Upper lobe of left lung (tissue), 4 donors: ENCODE data around the gene HMX3.

ENCODE experiments used
- EP300 ChIP-seq, 4 donors: sonication (generic); formaldehyde crosslinking; IDR thresholded peaks; one replicate each; pipeline ENCODE4 v1.5.1; 2017; ENCODE audit warnings: antibody characterized with exemption in 4 of 4, control low read depth in 2 of 4
- POLR2A ChIP-seq, 4 donors: fragments of 450-650 bp; IDR thresholded peaks; one replicate each; pipeline ENCODE4 v1.5.1; 2016 to 2017; ENCODE audit warnings: antibody characterized with exemption in 4 of 4, mild to moderate bottlenecking in 2 of 4
- POLR2AphosphoS5 ChIP-seq, 2 donors: sonication (generic); formaldehyde crosslinking; IDR thresholded peaks; one replicate each; pipeline ENCODE4 v1.5.1; 2017; ENCODE audit warnings: antibody characterized with exemption in 2 of 2
- TF ChIP-seq, protein P1 (sequence below), 6 experiments: fragments of 450-650 bp in 4 of 6; fragments of 200-600 bp in 2 of 6; sonication (generic) in 2 of 6; IDR thresholded peaks; one replicate each; pipeline ENCODE4 v1.5.1; 2016 to 2019; ENCODE audit warnings: antibody characterized with exemption in 6 of 6

DNA sequence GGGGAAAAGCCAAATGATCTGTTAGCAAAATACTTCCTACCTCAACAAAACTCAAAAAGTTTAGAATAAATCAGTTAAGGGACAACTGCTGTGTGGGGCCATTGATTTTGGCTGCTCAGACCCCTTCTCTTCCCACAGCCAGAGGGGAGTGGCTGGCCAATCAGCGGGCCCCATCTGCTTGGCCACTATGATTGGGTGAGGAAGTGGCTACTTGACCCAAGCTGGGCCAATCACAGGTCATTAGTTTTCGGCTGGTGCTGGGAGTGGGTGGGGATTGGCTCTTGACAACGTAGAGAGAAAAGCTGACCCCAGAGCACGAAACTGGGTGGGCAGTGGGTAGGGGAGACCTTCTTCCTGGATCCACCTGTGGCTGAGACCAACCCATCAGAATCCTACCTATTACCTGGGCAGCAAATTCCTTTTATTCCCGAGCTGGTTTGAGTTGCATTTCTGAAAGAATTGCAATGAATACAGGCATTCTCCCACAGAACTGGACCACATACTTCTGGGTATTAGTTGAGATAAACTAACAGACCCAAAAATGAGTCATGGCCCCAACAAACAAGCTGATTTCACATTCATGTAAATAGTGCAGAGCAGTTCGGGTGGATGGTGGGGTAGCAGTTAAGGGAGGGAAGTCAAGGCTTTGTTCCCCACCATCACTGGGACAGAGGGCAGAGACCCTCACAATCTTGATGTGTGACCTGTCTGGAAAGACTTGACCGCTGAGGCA lies 35.6 kb upstream of the HMX3 start:
- TF ChIP-seq EP300 (IDR thresholded peaks at IDR 0.05) (no peak), POLR2A (IDR thresholded peaks at IDR 0.05) (no peak), POLR2AphosphoS5 (IDR thresholded peaks at IDR 0.05) (no peak)
- TF ChIP-seq, protein P1, sequence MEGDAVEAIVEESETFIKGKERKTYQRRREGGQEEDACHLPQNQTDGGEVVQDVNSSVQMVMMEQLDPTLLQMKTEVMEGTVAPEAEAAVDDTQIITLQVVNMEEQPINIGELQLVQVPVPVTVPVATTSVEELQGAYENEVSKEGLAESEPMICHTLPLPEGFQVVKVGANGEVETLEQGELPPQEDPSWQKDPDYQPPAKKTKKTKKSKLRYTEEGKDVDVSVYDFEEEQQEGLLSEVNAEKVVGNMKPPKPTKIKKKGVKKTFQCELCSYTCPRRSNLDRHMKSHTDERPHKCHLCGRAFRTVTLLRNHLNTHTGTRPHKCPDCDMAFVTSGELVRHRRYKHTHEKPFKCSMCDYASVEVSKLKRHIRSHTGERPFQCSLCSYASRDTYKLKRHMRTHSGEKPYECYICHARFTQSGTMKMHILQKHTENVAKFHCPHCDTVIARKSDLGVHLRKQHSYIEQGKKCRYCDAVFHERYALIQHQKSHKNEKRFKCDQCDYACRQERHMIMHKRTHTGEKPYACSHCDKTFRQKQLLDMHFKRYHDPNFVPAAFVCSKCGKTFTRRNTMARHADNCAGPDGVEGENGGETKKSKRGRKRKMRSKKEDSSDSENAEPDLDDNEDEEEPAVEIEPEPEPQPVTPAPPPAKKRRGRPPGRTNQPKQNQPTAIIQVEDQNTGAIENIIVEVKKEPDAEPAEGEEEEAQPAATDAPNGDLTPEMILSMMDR (IDR thresholded peaks at IDR 0.05), result no peak
